Lower leg skin (tissue), 3 donors: ENCODE results near the gene SCAP.

ENCODE experiments used
- CTCF ChIP-seq, 3 donors: fragments of 450-650 bp; IDR thresholded peaks; one replicate each; pipeline ENCODE4 v1.5.1; 2016; ENCODE audit warnings: antibody characterized with exemption in 3 of 3, mild to moderate bottlenecking in 3 of 3, moderate library complexity in 2 of 3
- POLR2A ChIP-seq, 2 donors: fragments of 450-650 bp; IDR thresholded peaks; one replicate each; pipeline ENCODE4 v1.6.1; 2016 to 2017; ENCODE audit warnings: antibody characterized with exemption in 2 of 2, mild to moderate bottlenecking in 1 of 2, moderate library complexity in 1 of 2

GRCh38 chr3:47380026-47380600 lies 95.6 kb downstream of the SCAP start:
- TF ChIP-seq POLR2A (IDR thresholded peaks at IDR 0.05) (no peak), CTCF (IDR thresholded peaks at IDR 0.05) (no peak)
